A204.1 (cell line): ENCODE data around the gene AGRN.
"Not testable (repeated sequence)": the region's sequence is repeated elsewhere in the genome, so short reads cannot be mapped to it uniquely, and the experiment has no call there.

Experiments used
- FAIRE-seq: peaks from 2 replicates; lab custom pipeline; 2012; peaks lifted over from hg19 to GRCh38; lab: Jason Lieb, UNC

AGRN gene

DNA sequence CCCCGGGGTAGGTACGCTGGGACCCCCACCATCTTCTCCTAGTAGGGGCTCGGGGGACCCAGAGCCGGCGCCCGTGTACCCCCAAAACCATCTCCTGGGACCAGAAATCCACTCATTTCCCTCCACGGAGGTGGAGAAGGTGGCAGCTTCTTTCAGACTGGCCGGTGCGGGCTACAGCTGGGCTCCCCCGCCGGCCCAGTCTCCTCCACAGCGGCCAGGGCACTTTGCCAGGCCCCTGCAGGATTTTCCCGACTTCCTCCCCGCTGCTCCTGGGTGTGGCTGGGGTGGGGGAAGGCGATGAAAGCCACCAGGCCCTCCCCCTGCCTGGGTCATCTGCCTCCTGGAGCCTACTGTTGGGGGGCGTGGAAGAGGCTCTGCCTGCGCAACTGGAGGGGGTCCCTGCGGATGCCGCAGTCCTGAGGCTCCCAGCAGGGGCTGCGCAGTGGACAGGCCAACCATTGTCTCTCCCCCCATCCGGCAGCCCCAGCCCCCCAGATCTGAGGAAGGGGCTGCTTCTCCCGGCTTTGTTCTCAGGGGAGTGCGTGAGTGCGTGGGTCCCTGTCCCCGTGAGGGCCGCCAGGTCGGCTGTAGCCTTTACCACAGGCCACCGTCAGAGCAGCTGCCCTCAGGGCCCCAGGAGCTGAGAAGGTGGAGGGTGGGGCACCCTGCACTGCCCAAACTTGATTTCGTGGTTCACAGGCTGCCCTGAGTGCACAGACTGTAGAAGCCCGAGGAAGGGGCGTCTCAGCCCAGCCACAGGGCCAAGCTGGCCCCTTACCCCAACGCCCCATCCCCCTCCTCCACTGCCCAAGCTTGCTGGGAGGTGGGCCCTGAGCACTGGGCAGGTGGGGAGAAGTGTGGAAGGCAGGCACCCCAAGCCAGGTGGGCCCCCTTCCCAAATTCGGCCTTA lies 1.3 kb downstream of the AGRN start:
- FAIRE-seq, result no peak

DNA sequence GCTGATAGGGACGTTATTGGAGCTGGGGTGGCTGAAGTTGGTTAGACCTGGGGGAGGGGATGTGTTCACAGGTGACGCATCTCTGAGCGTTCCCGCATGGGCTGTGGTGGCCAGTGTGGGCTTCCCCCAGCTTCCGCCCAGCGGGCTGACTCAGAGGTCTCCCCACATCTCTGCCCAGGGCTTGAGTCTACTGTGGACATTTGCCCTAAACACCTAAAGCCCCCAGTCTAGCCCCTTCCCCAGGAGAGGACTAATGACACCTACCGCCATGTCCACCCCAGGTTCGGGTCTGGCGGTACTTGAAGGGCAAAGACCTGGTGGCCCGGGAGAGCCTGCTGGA lies 2.0 kb downstream of the AGRN start:
- no peak for FAIRE-seq

DNA sequence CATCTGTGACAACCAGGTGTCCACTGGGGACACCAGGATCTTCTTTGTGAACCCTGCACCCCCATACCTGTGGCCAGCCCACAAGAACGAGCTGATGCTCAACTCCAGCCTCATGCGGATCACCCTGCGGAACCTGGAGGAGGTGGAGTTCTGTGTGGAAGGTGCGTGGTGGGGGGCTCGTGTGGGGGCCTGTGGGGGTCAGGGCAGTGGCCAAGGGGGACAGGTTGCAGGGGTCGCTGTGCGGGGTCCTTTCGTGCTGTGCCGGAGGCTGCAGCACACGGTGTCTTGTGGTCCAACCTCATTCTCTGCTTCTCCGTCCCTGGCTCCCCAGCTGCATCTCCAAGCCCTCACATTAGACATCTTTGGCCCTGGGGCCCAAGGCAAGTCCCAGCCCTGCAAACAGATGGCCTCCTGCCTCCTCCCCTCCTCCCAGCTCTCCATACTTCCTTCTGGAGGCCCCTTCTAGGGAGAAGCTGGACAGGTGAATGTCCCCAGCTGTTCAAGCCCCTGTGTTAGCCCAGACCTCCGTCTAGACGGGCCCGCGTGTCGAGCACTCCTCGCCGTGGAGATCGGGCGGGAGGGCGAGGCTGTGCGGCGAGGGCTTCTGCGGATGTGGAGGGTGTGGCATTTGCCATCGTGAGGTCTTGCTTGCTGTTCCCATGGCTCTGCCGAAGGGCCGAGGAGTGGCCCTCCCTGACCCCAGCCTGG lies 2.5 kb downstream of the AGRN start:
- no peak for FAIRE-seq

DNA sequence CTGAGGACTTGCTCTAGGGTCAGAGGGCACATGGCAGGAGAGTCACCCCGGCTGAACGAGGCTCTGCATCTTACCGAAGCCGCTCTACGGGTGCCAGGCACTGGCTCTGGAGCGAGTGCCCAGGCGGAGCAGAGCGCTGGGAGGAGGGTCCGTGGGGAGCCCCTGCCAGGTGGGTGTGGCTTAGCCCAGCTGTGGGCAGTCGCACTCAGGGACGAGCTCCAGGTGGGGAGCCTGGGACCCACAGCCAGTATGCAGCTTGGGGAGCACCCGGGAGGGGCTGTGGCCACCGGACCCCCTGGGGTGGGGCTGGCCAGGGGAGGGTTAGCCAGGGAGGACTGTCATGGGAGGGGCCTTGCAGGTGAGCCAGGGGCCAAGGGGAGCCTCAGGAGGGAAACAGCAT lies 3.8 kb downstream of the AGRN start:
- no peak for FAIRE-seq

DNA sequence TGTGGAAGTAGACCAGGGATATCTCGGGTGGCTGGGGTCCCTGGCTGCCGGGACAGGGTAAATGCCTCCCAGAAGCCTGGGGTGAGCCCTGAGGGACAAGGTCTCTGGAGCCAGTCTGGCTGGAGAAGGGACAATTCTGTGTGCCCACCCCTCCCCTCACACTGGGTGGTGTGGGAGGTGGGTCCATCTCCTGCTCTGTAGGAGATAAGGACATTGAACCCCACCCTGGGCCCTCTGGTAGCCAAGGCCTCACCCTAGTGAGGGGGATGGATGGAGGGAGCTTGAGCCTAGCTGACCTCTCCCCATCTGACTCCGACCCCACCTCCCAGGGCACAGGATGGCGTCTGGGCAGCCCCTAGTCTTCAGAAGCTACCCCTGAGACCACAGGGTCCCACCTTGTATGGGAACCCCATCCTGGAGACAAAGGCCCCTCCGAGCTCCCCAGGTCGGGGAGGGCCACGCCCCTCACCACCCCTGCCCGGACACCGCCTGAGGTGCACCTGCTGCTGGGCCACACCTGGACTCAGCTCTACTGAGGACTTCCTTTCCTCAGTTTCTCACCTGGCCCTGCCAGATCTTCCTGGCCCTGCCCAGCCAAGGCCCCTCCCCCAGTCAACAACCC lies 4.3 kb downstream of the AGRN start:
- FAIRE-seq, result no peak

DNA sequence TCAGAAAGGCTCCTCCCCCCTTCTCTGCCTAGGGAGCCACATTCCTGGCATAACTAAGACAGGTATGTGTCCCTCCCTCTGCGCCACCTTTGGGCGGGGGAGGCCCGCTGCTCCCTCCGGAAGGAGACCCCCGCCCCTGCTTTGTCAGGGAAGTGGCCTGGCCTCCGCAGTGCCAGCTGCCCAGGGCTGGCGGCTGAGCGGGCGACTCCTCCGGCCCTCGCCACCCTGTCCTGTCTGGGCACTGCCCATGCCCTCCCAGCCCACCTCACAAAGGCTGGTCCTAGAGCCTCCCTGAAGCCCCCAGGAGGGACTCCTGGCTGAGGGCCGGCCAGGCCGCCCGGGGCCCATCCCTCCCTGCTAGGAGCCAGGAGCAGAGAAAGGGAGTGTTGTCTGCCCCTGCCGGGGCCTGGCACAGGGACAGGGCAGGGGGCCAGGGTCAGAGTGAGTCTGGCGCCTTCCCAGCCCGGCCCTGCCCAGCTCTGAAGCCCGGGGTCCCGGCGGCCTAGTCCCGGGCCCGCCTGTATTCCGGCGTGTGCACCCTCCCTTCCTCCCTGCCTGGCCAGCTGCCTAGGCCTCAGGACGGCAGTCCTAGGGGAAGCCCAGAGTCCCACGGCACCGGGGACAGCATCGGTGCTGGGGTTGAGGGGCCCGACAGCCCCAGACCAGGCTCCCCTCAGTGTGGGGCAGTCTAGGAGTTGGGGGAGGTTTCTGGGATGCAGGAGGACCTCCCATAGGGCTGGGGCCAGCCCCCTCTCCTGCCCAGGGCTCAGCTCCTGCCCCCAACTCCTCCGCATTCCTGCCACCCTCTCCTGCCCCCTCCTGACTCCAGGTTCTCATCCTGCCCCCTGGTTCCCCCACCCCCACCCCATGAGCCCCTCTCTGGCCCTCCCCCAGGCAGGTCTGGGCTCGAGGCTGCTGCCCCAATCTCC lies 5.1 kb downstream of the AGRN start:
- no peak for FAIRE-seq

DNA sequence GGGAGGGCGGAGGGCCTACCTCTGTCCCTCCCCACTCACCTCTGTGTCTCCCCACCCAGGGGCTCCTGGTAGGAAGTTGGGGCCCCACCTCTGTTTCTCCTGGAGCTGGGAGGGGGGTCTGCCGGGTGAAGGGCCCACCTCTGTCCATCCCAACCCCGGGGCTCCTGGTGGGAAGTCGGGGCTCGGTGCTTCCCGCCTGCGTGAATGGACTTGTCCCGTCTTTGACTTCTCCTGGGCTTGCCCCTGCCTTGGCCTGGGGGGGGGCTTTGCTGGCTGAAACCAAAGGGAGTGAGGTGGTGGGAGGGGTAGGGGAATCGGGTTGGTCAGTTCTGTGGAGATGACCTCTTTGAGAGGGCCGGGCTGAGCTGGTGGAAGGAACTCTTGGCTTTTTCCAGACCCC lies 5.8 kb downstream of the AGRN start:
- FAIRE-seq, result no peak

DNA sequence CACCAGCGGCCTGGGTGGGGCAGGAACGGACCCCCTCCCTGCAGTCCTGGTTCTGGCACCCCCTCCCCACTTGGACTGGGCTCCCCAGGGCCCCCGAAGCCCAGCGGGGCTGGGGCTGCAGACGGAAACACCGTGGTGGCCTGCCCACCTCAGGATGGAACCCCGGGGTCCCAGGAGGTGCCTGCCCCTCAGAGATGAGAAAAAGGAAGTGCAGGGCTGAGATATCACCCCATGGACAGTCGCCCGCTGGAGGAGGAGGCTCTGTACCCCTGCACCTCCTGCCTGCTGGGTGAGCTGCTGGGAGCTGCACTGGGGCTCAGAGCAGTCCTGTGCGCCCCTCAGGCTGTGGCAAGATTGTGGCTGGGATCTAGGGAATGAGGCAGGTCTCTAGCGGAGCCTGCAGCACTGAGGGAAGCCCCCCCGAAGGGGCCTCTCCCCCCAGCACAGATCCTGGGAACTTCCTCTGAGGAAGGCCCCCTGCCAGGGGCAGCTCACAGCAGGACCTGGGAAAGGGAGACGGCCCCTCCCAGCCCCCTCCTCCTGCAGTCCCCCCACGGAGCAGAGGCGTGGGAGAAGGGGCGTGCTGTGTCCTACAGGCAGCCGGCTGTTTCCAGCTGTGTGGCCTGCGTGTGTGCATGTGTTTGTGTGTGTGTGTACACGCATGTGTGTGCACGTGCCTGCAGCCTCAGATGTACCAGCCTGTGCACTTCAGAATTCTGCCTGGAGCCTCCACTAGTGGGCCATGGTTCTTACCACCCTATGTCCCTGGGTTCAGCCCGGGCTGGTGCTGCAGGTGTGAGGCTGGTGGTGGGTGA lies 6.9 kb downstream of the AGRN start:
- no peak for FAIRE-seq

DNA sequence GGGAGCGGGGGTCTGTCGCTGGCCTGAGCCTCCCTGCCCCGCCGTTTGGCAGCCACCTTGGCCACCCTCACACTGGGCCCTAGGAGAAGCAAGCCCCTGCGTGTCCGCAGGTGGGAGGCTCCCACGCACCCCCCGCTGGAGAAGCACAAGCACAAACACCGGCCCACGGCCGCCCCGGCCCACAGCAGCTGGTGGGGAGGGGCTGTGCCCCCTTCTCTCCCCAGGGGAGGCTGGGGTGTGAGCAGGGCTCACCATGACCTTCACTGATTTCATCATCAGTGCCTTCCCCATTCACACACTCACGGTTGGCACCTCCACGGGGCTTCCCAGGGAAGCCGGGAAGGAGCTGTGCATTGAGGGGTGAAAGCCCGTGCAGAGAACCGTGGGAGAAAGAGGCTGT lies 7.9 kb downstream of the AGRN start:
- no peak for FAIRE-seq

DNA sequence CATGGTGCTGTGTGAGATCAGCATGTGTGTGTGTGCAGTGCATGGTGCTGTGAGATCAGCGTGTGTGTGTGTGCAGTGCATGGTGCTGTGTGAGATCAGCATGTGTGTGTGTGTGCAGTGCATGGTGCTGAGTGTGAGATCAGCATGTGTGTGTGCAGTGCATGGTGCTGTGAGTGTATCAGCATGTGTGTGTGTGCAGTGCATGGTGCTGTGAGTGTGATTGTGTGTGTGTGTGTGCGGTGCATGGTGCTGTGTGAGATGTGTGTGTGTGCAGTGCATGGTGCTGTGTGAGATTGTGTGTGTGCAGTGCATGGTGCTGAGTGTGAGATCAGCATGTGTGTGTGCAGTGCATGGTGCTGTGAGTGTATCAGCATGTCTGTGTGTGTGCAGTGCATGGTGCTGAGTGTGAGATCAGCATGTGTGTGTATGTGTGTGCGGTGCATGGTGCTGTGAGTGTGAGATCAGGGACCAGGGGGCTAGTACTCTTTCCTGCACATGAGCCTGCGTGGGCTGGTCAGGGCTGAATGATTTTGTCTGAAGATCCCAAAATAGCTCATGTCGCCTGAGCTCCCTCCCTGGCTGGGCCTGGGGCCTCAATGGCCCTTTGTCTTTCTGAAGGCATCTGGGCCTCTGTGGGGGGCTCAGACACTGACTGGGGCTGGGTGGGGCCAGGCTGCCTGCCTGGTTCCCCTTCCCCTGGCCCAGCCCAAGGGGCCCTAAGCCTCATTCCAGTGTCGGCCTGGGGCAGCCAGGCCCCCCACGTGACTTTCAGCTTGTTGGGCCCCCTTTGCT lies 11.1 kb downstream of the AGRN start:
- not testable (repeated sequence) for FAIRE-seq

DNA sequence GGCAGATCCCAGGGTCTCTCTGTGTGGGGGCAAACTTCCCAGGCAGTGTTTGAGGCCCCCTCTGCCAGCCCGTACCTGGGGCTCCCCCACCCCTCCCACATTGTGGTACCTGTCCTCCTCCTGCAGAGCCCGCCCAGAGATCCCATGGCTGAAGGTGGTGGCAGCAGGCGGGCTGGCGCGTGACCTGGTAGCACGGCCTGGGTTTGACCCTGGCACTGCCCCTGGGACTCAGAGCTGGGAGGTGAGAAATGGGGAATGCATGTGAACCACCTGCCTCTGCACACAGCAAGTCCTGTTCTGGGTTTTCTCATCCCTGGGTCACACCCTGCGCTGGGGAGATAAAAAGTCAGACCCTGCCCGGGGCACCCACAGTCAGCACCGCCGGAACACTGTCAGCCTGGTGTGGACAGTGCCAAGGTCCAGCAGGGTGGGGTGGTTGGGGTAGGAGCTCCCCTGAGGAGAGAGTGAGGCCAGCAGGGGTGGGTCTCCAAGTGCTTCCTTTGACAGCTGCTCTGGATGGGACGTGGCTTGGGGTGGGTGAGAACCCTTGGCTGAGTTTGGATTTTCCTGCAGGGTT lies 11.8 kb downstream of the AGRN start:
- FAIRE-seq, result no peak

DNA sequence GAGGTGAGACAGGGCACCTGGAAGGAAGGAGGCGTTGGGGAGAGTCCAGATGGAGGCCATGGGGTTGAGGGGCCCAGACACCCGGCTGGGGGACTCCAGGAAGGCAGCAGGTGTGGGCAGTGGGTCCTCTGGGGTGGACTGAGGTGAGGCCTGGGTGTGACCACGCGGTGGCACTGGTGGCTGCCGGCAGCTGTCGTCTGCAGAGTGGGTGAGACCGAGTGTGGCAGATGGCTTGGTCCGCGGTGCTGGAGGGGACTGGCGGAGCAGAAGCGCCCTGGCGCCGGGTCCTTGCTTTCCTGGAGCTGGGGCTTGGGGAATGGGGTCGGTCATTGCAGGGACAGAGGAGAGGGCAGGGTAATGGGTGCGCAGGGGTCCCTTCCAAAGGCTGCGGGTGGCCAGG lies 12.5 kb downstream of the AGRN start:
- no peak for FAIRE-seq

DNA sequence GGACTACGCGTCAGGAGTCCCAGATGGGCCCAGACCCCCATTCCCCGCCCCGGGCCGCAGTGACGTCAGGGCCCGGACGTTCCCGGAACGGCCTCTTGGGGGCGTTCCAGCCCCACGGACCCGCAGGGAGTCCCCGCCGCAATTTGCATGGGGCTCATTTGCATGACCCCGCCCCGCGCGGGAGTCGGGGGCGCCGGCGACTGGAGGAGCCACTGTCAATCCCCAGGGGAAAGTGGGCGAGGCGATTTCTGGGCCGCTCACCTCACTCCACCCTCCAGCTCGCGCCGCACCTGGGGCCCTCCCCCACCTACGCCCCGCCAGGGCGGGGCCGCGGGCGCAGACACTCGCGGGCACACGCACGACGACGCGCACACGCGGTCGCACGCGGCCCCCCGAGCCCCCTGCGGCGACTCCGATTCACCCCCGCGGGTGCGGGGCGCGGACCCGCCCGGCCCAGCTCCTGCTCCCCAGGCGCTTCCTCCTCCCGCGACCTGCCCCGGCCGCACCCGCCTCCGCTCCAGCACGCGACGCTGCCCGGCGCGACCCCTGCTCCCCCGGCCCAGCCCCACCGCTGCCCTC lies 13.2 kb downstream of the AGRN start:
- FAIRE-seq, result no peak

DNA sequence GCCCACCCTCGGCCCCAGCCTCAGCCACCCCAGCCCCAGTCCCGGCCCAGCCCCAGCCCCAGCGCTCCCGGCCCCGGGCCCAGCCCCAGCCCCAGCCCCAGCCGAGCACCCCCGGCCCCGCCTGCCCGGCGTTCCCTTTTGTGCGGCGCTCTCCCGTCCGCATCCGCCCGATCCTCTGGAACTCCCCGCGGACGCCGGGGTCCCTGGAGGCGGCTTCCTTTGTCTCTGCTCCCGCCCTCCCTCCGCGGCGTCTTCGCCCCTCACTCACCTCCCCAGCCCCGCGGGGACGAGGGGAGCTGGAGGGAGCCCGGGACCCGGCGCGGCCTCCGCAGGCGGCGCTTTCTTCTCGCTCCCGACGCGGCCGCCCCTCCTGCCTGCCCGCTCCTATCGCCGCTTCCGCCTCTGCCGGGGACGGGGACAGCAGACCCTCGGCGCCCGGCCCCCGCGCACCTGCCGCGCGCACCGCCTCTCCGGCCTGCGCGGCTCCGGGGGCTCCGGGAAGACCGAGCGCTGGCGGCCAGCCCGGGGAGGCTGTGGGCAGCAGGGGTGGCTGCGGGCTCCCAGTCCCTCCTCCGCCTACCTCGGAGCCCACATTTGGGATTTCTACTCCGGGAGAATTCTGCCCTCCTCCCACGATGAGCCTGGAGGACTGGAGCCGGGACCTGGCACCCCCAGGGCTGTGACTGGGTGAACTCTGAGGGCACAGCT lies 14.0 kb downstream of the AGRN start:
- FAIRE-seq, result no peak

DNA sequence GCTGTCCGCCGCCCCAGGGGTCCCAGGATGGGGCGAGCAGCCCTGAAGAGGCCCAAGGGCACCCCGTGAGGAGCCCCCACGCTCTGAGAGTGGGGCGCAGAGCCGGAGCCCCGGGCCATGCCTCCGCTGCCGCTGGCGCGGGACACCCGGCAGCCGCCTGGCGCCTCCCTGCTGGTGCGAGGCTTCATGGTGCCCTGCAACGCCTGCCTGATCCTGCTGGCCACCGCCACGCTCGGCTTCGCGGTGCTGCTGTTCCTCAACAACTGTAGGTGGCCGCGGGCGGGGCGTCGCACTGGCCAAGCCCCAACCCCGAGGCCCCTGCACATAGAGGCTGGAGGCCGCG lies 14.5 kb downstream of the AGRN start:
- FAIRE-seq, result no peak

DNA sequence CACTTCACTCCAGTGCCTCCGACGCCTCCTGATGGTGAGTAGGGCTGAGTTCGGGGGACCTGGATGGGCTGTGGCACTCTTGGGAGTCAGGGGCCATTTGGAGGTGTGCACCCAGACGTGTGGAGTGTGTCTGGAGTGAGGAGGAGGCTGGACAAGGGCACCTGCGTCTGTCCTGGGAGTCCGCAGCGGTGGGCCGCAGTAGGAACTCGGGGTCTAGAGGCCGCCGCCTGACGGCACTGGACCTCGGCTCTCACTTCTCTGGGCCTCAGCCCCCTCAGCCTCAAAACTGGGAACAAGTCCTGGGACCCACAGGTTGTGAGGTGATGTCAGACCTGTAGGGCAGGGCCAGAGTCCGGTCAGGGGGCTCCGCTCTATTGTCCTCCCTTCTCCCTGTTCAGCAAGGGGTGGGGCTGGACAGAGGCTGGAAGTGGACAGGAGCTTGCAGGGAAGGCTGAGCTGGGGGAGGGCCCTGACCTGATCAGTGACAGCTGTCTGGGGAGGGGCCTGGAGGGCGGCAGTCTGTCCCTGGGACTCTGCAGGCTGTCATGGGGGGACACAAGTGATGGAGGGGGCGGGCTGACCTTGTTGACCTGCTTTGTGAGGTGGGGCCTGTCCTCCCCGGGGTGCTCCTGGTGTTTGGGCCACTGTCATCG lies 15.5 kb downstream of the AGRN start:
- FAIRE-seq, result no peak

DNA sequence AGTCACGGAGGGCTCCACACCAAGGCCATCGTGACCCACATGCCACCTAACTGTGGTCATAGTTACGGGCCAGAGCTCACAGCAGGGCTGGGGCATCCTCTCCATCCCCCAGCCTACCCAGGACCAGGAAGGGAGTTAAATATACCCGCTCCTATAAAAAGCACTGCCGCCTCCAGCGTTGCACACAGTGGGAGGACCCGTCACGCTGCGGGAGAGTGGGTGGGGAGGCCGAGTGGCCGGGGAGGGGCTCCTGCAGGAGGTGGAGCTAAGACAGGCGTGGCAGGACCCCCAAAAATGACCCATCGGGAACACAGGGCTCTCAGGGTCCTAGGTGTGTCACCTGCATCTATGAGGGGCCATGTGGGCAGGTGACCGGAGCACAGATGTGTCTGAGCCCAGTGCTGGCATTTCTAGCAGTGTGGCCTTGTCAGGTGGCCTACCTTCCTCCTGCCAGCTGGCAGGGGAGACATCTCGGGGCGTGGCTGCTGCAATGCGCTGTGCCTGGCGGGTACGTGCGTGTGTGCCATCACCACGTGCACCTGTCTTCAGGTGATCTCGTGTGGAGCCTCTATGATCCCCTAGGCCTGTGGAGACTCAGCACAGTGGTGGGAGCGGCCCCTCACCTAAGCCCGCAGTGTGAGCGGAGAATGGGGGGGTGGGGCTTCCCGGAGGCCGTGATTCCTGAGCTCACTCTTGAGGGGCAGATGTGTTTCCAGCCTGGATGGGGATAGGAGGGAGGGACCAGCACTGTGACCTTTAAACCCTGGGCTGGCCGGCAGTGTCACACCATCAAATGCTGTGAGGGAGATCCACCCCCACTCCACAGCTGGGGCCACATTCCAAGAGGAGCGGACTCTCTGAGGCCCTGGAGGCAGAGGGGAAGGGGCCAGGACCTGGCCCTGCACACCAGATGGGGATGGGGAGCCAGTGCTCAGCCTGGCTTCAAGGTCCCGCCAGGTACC lies 17.7 kb downstream of the AGRN start:
- FAIRE-seq, result no peak

DNA sequence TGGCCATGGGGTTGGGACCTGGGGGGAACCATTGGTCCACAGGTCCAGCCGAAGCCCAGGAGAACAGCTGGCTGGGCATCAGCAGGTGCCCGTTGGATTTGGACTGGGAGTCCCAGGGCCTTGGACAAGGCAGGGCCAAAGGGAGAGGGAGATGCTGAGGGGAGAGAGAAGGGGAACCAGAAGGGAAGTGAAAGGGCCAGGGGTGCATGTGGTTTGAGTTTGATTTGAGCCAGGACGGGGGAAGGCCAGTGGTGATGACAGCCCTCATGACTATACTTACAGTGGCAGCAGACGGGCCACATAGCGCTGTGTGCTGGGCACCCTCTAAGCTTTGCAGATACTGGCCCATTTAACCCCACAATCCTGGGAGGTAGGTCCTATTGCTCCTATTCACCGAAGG lies 18.8 kb downstream of the AGRN start:
- FAIRE-seq, result no peak
